OCI-LY7 (cell line): ENCODE measurements around the gene FRAS1. TPM values are rescaled to one million over a fixed set of nuclear protein-coding genes. Genes with fewer than 3 reads are reported as not detected.
A peak's percentile ranks its signal among the peaks of the same experiment; 100 is the strongest.

Experiments used
- BruUV-seq: library from RNA; stranded (reverse); fragments of 400-500 nt; replicated peaks from 2 replicates; lab custom pipeline; 2021; lab: Mats Ljungman, UMichigan
- CTCF ChIA-PET: fragments of 300-600 bp; sonication (Branson Sonifier 250); formaldehyde crosslinking; loops from one replicate; lab custom pipeline; 2022; ENCODE audit warnings: antibody characterized with exemption; ENCODE audit not compliant: unreplicated experiment; lab: Charles Lee
- POLR2A ChIA-PET: fragments of 300-600 bp; sonication (Branson Sonifier 250); formaldehyde crosslinking; loops from one replicate; lab custom pipeline; 2022; ENCODE audit warnings: antibody characterized with exemption; lab: Charles Lee
- DNase-seq: peaks from one replicate; pipeline ENCODE4 v3.0.0-alpha.2; 2015; ENCODE audit warnings: low spot score
- H2AFZ ChIP-seq: fragments of 200-600 bp; sonication (generic), shearing (Covaris generic); 2 replicates; pipeline ENCODE4 v1.6.1; 2014; ENCODE audit warnings: mild to moderate bottlenecking, antibody characterized with exemption, low read length, moderate library complexity
- H3K27ac ChIP-seq: fragments of 200-600 bp; sonication (generic); 2 replicates; pipeline ENCODE4 v1.5.1; 2014; ENCODE audit warnings: mixed run types, low read depth, mild to moderate bottlenecking, moderate library complexity, low read length, inconsistent platforms; ENCODE audit not compliant: poor library complexity, severe bottlenecking
- H3K36me3 ChIP-seq: fragments of 200-600 bp; sonication (generic); 2 replicates; pipeline ENCODE4 v1.6.1; 2014; ENCODE audit warnings: mild to moderate bottlenecking, antibody characterized with exemption, low read length, moderate library complexity, mixed read lengths; ENCODE audit not compliant: insufficient read depth
- H3K4me1 ChIP-seq: fragments of 200-600 bp; sonication (generic); 2 replicates; pipeline ENCODE4 v1.5.1; 2014; ENCODE audit warnings: mild to moderate bottlenecking, low read length; ENCODE audit not compliant: insufficient read depth, poor library complexity, severe bottlenecking
- H3K4me2 ChIP-seq: fragments of 200-600 bp; sonication (generic); 2 replicates; pipeline ENCODE4 v1.6.1; 2014; ENCODE audit warnings: mild to moderate bottlenecking, low read length
- H3K4me3 ChIP-seq: fragments of 200-600 bp; sonication (generic); 2 replicates; pipeline ENCODE4 v1.5.1; 2014; ENCODE audit warnings: mild to moderate bottlenecking, low read depth, low read length; ENCODE audit not compliant: poor library complexity, severe bottlenecking
- H3K79me2 ChIP-seq: fragments of 200-600 bp; sonication (generic); 2 replicates; pipeline ENCODE4 v1.6.1; 2016; ENCODE audit warnings: low read depth, mild to moderate bottlenecking, low read length, moderate library complexity, mixed read lengths; ENCODE audit not compliant: insufficient read depth
- H3K9me2 ChIP-seq: fragments of 200-600 bp; sonication (generic); 2 replicates; pipeline ENCODE4 v1.6.1; 2016; ENCODE audit warnings: mild to moderate bottlenecking, low read length, mixed read lengths; ENCODE audit not compliant: insufficient read depth
- H3K9me3 ChIP-seq: fragments of 200-600 bp; sonication (generic); 2 replicates; pipeline ENCODE4 v1.6.1; 2014; ENCODE audit warnings: mild to moderate bottlenecking, mixed run types, low read length, mixed read lengths
- H4K20me1 ChIP-seq: fragments of 200-600 bp; sonication (generic); 2 replicates; pipeline ENCODE4 v1.6.1; 2014; ENCODE audit warnings: mild to moderate bottlenecking, antibody characterized with exemption, low read length, moderate library complexity, mixed read lengths; ENCODE audit not compliant: insufficient read depth
- EZH2phosphoT487 ChIP-seq: fragments of 200-600 bp; sonication (generic); IDR thresholded peaks from 2 replicates; pipeline ENCODE4 v1.6.1; 2018; ENCODE audit warnings: low read depth, borderline replicate concordance, mild to moderate bottlenecking, mixed run types, antibody characterized with exemption, low read length, moderate library complexity, mixed read lengths
- intact Hi-C: fragments of 100-400 bp; cut with micrococcal nuclease; formaldehyde crosslinking; loops from one replicate; pipeline ENCODE4 v1.10.0; 2022; ENCODE audit not compliant: unreplicated experiment
- total RNA-seq, 2 experiments: library from RNA; depleted of rRNA in 1 of 2; stranded (reverse); fragments of >200 nt in 1 of 2; shearing (Covaris generic) in 1 of 2; gene quantifications; 2 replicates each; pipeline ENCODE4 v1.2.3, GENCODE V29; 2014 to 2022
- TF ChIP-seq, protein P1 (sequence below): fragments of 200-600 bp; sonication (generic); conservative IDR thresholded peaks from 2 replicates; pipeline ENCODE4 v1.5.1; 2014; ENCODE audit warnings: mild to moderate bottlenecking, antibody characterized with exemption, low read length, moderate library complexity, mixed read lengths

Gene FRAS1
- total RNA-seq, 2 experiments from 2014 or later = 0.19 to 0.30 TPM

DNA sequence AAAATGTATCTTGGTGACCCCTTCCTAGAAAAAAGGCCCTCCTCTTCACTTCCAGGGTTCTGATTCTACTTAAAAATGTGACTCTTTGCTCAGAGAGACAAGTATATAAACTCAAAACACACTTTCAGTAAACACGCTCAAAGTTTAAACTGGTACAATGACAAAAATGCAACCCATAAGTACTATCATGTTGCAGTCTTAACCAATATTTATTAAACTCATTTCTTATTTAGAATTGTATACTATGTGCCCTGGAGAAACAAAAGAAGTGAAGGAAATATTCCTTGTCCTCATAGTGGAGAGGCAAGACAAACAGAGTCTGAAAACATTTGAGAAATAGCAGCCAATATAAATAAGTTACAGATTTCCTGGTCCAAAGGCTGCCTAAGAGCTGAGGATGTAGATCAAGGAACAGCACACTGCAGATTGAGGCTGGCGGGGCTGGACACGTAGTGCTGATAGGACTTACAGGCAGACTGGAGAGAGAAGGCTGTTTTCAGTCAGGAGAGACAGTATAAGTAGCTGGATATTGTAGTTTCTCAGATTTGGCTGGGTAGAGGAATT is 455.3 kb downstream of the FRAS1 start:
- no peak for DNase-seq
- BruUV-seq = no TSS peak
- H3K4me2 ChIP-seq = no peak overlapping the region
- intact Hi-C loops = no loop called here
- no peaks in the 10 kb centered on the region for H3K4me1 ChIP-seq
- ChIA-PET POLR2A (interaction anchor here (0.6 kb wide), 2 partner anchors 294 to 451 kb away, joined by 3 to 4 read pairs; no protein-coding TSS in a partner anchor), CTCF (no interaction called here)
- H3K36me3 ChIP-seq = no peaks in the 10 kb centered on the region
- no peak overlapping the region for H2AFZ ChIP-seq
- no peak overlapping the region for H3K4me3 ChIP-seq
- H3K9me3 ChIP-seq = no peaks in the 10 kb centered on the region
- no peaks in the 10 kb centered on the region for H3K9me2 ChIP-seq
- H3K79me2 ChIP-seq = no peaks in the 10 kb centered on the region
- no peak overlapping the region for H3K27ac ChIP-seq
- H4K20me1 ChIP-seq = no peaks in the 10 kb centered on the region
- no peak for TF ChIP-seq EZH2phosphoT487
- TF ChIP-seq, protein P1, sequence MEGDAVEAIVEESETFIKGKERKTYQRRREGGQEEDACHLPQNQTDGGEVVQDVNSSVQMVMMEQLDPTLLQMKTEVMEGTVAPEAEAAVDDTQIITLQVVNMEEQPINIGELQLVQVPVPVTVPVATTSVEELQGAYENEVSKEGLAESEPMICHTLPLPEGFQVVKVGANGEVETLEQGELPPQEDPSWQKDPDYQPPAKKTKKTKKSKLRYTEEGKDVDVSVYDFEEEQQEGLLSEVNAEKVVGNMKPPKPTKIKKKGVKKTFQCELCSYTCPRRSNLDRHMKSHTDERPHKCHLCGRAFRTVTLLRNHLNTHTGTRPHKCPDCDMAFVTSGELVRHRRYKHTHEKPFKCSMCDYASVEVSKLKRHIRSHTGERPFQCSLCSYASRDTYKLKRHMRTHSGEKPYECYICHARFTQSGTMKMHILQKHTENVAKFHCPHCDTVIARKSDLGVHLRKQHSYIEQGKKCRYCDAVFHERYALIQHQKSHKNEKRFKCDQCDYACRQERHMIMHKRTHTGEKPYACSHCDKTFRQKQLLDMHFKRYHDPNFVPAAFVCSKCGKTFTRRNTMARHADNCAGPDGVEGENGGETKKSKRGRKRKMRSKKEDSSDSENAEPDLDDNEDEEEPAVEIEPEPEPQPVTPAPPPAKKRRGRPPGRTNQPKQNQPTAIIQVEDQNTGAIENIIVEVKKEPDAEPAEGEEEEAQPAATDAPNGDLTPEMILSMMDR = no peak

DNA sequence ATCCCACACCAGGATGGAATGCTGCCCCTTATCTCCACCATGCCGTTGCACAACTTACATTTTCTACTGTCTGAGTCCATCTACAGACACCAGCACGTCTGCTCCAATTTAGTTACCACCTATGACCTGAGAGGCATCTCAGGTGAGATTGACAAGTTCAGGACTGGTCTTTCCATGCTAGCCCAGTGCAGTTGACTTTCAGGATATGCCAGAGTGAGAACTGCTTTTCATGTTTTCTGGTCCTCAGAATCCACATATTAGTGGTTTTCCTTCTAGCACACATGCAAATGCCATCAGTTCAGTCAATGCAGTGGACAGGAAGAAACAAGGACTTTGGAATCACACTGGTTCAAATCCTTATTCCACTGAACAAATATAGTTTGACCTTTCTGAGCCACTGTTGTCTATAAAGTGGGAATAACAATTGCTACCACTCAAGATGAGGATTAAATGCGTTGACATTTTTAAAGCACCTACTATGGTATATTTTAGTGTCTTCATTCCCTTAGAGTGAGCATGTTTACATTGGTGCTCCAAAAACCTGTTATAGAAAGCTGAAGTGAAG is 456.4 kb downstream of the FRAS1 start:
- Histone ChIP-seq H3K9me2 (no peaks in the 10 kb centered on the region), H3K79me2 (no peaks in the 10 kb centered on the region), H3K4me3 (no peak overlapping the region), H2AFZ (no peak overlapping the region), H3K27ac (no peak overlapping the region), H3K9me3 (no peaks in the 10 kb centered on the region), H3K4me1 (no peaks in the 10 kb centered on the region), H3K4me2 (no peak overlapping the region), H3K36me3 (no peaks in the 10 kb centered on the region), H4K20me1 (no peaks in the 10 kb centered on the region)
- DNase-seq = no peak
- ChIA-PET CTCF (no interaction called here), POLR2A (no interaction called here)
- TF ChIP-seq, protein P1 = no peak
- TF ChIP-seq EZH2phosphoT487 = no peak
- no TSS peak for BruUV-seq
- intact Hi-C loops = no loop called here

DNA sequence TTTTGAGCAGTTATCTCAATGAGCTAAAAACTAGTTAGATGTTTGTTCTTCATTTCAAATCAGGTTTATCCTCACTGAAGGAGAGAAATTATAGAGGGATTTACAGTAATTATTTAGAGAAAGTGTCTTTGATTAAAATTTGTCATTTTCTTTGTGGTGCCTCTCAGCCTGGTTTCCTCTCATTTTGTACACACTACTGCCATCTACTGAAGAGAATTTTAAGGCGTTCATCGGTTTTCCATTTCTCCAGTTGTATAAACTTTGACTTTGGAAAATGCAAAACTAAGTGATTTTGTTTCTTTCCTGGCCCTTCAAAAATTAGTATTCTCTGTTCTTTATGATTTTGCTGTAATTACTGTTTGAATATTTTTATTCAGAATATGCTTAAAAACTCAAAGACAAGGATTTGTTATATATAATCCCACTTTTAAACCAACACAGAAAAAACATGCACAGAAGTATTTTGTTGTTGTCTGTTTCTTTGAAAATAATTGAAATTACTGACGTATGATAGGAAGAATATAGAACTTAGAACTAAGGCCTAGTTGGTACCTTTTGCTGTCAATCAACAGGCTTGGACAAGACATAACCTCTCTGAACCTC is 460.0 kb downstream of the FRAS1 start:
- intact Hi-C loops = loop anchor here (5.0 kb wide), 1 partner anchor 555 kb away; no protein-coding TSS in a partner anchor
- no peak overlapping the region for H2AFZ ChIP-seq
- no TSS peak for BruUV-seq
- H3K36me3 ChIP-seq = no peaks in the 10 kb centered on the region
- no peaks in the 10 kb centered on the region for H3K9me3 ChIP-seq
- no peak overlapping the region for H3K4me2 ChIP-seq
- H3K9me2 ChIP-seq = no peaks in the 10 kb centered on the region
- no peak for TF ChIP-seq EZH2phosphoT487
- TF ChIP-seq, protein P1 = peak; percentile 87
- ChIA-PET POLR2A (no interaction called here), CTCF (no interaction called here)
- H3K79me2 ChIP-seq = no peaks in the 10 kb centered on the region
- H3K4me1 ChIP-seq = no peaks in the 10 kb centered on the region
- no peaks in the 10 kb centered on the region for H4K20me1 ChIP-seq
- DNase-seq = peak; percentile 27
- H3K4me3 ChIP-seq = no peak overlapping the region
- no peak overlapping the region for H3K27ac ChIP-seq
